BLaER1 treated with 17β-estradiol and CSF1 and Interleukin-3, amounts not matched to agents 10 nM and 100 nM (cell line): ENCODE data around the gene GULP1.
A peak's percentile ranks its signal among the peaks of the same experiment; 100 is the strongest.

ENCODE experiments used
- H3K27ac ChIP-seq, 11 experiments: shearing (Covaris generic); formaldehyde crosslinking; 2 replicates each; pipeline ENCODE4 v1.8.1; 2022
- H3K27me3 ChIP-seq, 11 experiments: shearing (Covaris generic); formaldehyde crosslinking; 2 replicates each; pipeline ENCODE4 v1.8.1; 2022
- H3K36me3 ChIP-seq, 11 experiments: shearing (Covaris generic); formaldehyde crosslinking; 2 replicates each; pipeline ENCODE4 v1.8.1; 2022
- H3K4me1 ChIP-seq, 10 experiments: shearing (Covaris generic); formaldehyde crosslinking; 2 replicates each; pipeline ENCODE4 v1.8.1; 2022
- H3K4me2 ChIP-seq, 11 experiments: shearing (Covaris generic); formaldehyde crosslinking; 2 replicates each; pipeline ENCODE4 v1.8.1; 2022
- H3K4me3 ChIP-seq, 10 experiments: shearing (Covaris generic); formaldehyde crosslinking; 2 replicates each; pipeline ENCODE4 v1.8.1; 2022
- H3K9ac ChIP-seq, 11 experiments: shearing (Covaris generic); formaldehyde crosslinking; 2 replicates each; pipeline ENCODE4 v1.8.1; 2022
- H3K9me3 ChIP-seq, 11 experiments: shearing (Covaris generic); formaldehyde crosslinking; replicated peaks in 1 of 11; 2 replicates each; pipeline ENCODE4 v1.8.1; 2022
- H4K20me1 ChIP-seq, 11 experiments: shearing (Covaris generic); formaldehyde crosslinking; 2 replicates each; pipeline ENCODE4 v1.8.1; 2022
- Cebpa-rat ChIP-seq, 11 experiments: shearing (Covaris generic); IDR thresholded peaks; 2 replicates each; pipeline ENCODE4 v1.8.1; 2022

Gene GULP1

GRCh38 chr2:188561473-188561979 lies 269.9 kb downstream of the GULP1 start:
- H3K9me3 ChIP-seq = peaks cover 0 to 19% (median 7%) of the 10 kb centered on the region in 11 experiments; a peak in 8 of 22 replicates
- H3K9ac ChIP-seq = no peak overlapping the region
- H3K27ac ChIP-seq = no peak overlapping the region
- TF ChIP-seq Cebpa-rat (IDR thresholded peaks at IDR 0.05) = no peak
- H3K4me2 ChIP-seq = no peak overlapping the region
- H3K27me3 ChIP-seq = no peaks in the 10 kb centered on the region
- no peaks in the 10 kb centered on the region; a peak in 1 of 22 replicates for H4K20me1 ChIP-seq
- no peak overlapping the region for H3K4me3 ChIP-seq
- no peaks in the 10 kb centered on the region for H3K4me1 ChIP-seq
- no peaks in the 10 kb centered on the region for H3K36me3 ChIP-seq

- H3K36me3 ChIP-seq = no peaks in the 10 kb centered on the region
- TF ChIP-seq Cebpa-rat (IDR thresholded peaks at IDR 0.05) = no peak
- H4K20me1 ChIP-seq = no peaks in the 10 kb centered on the region
- peaks cover 0 to 12% (median 0%) of the 10 kb centered on the region in 10 experiments; a peak in 2 of 20 replicates for H3K4me1 ChIP-seq
- H3K9ac ChIP-seq = no peak overlapping the region
- no peaks in the 10 kb centered on the region for H3K27me3 ChIP-seq
- H3K4me2 ChIP-seq = peak overlapping the region in 1 of 11 experiments; percentile 11; a peak in 1 of 22 replicates
- H3K4me3 ChIP-seq = no peak overlapping the region
- H3K9me3 ChIP-seq = no peaks in the 10 kb centered on the region
- H3K27ac ChIP-seq = no peak overlapping the region; a peak in 1 of 22 replicates
Measured at GRCh38 chr2:188569431-188570165, 277.9 kb downstream of the GULP1 start.

GRCh38 chr2:188570370-188570769 lies 278.7 kb downstream of the GULP1 start:
- peaks cover 0 to 12% (median 0%) of the 10 kb centered on the region in 10 experiments; a peak in 2 of 20 replicates for H3K4me1 ChIP-seq
- H3K36me3 ChIP-seq = no peaks in the 10 kb centered on the region
- no peak overlapping the region for H3K4me3 ChIP-seq

DNA sequence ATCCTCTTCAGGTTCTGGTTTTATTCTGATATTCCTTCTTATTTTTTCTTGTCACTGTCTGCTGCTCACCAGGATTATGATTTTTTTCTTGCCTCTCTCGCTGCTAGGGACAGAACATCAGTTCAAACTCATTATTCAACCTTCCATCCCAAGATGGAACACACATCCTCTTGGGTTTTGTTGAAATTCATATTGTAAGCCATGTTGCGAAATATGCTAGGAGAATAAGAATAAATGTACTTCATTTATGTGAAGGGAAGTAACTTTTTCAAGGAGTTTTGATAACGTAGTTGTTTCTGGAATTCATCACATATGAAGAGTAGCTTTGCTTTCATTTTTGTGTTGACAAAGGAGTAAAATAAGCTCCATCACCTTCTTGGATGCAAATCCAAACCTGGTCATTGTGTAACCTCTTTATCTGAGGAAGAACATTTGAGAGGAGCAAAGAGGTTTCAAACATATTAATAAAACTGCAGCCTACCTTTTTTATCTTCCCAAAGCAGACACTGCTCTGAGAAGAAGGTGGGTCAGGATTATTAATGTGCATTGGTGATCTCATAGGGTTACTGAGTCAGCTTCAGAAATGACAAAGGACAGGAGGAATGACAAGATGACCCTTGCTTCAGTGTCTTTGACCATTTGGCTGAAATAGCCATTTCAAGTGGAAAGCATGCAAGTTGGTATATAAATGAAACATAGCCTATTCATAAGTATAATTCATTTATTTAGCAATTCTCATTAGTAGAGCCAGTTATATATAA lies 280.0 kb downstream of the GULP1 start:
- Histone ChIP-seq H3K9ac (no peak overlapping the region), H3K4me1 (peaks cover 0 to 12% (median 0%) of the 10 kb centered on the region in 10 experiments; a peak in 2 of 20 replicates), H4K20me1 (no peaks in the 10 kb centered on the region), H3K27me3 (no peaks in the 10 kb centered on the region), H3K36me3 (no peaks in the 10 kb centered on the region), H3K4me2 (0 out of 22 replicates have a peak overlapping the region, but pooled peaks of 1 of the 11 experiments have one; percentile 3), H3K4me3 (no peak overlapping the region), H3K9me3 (no peaks in the 10 kb centered on the region), H3K27ac (no peak overlapping the region)
- TF ChIP-seq Cebpa-rat (IDR thresholded peaks at IDR 0.05) = peak in 2 of 11 experiments; percentile 29 to 67; a peak in 5 of 22 replicates

More at GRCh38 chr2:188570370-188570769, 278.7 kb downstream of the GULP1 start:
- no peak for TF ChIP-seq Cebpa-rat (IDR thresholded peaks at IDR 0.05)
- Histone ChIP-seq H4K20me1 (no peaks in the 10 kb centered on the region), H3K9ac (no peak overlapping the region), H3K27ac (no peak overlapping the region), H3K9me3 (no peaks in the 10 kb centered on the region), H3K27me3 (no peaks in the 10 kb centered on the region), H3K4me2 (no peak overlapping the region)

DNA sequence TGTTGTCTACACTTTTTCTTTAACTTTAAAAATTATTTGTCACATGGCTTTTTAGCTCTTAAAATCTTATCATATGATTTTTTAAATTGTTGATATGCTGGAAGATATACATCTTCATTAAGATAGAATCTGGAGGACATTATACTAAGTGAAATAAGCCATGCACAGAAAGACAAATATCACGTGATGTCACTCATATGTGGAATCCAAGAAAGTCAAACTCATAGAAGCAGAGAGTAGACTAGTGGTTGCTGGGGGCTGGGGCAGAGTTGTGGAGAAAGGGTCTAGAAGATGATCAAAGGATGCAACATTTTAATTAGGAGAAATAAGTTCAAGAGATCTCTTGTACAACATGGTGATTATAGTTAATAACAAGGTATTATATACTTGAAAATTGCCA lies 280.9 kb downstream of the GULP1 start:
- no peak overlapping the region for H3K9ac ChIP-seq
- TF ChIP-seq Cebpa-rat (IDR thresholded peaks at IDR 0.05) = no peak
- H3K4me3 ChIP-seq = no peak overlapping the region
- H3K36me3 ChIP-seq = no peaks in the 10 kb centered on the region
- no peaks in the 10 kb centered on the region for H3K9me3 ChIP-seq
- no peak overlapping the region for H3K4me2 ChIP-seq
- no peak overlapping the region for H3K27ac ChIP-seq
- peaks cover 0 to 12% (median 0%) of the 10 kb centered on the region in 10 experiments; a peak in 2 of 20 replicates for H3K4me1 ChIP-seq
- H4K20me1 ChIP-seq = no peaks in the 10 kb centered on the region
- no peaks in the 10 kb centered on the region for H3K27me3 ChIP-seq

- Histone ChIP-seq H3K4me1 (peaks cover 0 to 12% (median 0%) of the 10 kb centered on the region in 10 experiments; a peak in 2 of 20 replicates), H3K27me3 (no peaks in the 10 kb centered on the region), H3K9me3 (no peaks in the 10 kb centered on the region), H3K9ac (no peak overlapping the region), H3K4me3 (no peak overlapping the region), H4K20me1 (no peaks in the 10 kb centered on the region), H3K36me3 (no peaks in the 10 kb centered on the region), H3K27ac (no peak overlapping the region), H3K4me2 (no peak overlapping the region)
- no peak for TF ChIP-seq Cebpa-rat (IDR thresholded peaks at IDR 0.05)
Measured at GRCh38 chr2:188573453-188573852, 281.8 kb downstream of the GULP1 start.

- Histone ChIP-seq H3K27ac (no peak overlapping the region), H3K9ac (no peak overlapping the region), H3K4me3 (no peak overlapping the region), H3K36me3 (no peaks in the 10 kb centered on the region), H3K9me3 (no peaks in the 10 kb centered on the region), H3K4me2 (no peak overlapping the region), H3K4me1 (peaks cover 0 to 5% (median 0%) of the 10 kb centered on the region in 10 experiments; a peak in 1 of 20 replicates), H4K20me1 (no peaks in the 10 kb centered on the region), H3K27me3 (no peaks in the 10 kb centered on the region)
- no peak for TF ChIP-seq Cebpa-rat (IDR thresholded peaks at IDR 0.05)
Measured at GRCh38 chr2:188576006-188576405, 284.3 kb downstream of the GULP1 start.

DNA sequence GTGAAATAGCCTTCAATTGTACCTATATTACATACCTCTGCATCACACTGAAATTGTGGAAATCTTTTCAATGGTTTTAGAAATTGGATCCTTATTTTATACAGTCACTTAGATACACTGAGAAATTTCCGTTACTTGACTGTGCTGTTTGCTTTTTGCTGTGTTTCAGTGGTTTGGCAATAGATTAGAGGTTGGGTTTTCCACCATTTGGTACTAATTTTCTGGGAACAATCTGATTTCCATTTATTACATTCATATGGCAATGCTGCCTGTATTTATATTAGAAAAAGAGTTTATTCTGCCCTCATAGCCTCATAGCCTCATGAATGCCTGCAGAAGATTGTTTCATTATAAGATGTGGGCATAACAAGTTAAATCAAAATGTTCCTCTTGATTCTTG lies 285.0 kb downstream of the GULP1 start:
- no peak overlapping the region for H3K9ac ChIP-seq
- H4K20me1 ChIP-seq = no peaks in the 10 kb centered on the region
- no peaks in the 10 kb centered on the region for H3K27me3 ChIP-seq
- H3K36me3 ChIP-seq = no peaks in the 10 kb centered on the region
- H3K27ac ChIP-seq = no peak overlapping the region
- TF ChIP-seq Cebpa-rat (IDR thresholded peaks at IDR 0.05) = no peak
- no peak overlapping the region for H3K4me3 ChIP-seq
- H3K9me3 ChIP-seq = no peaks in the 10 kb centered on the region
- no peak overlapping the region for H3K4me2 ChIP-seq
- no peaks in the 10 kb centered on the region; a peak in 1 of 20 replicates for H3K4me1 ChIP-seq

GRCh38 chr2:188577231-188577630 lies 285.6 kb downstream of the GULP1 start:
- no peaks in the 10 kb centered on the region for H3K36me3 ChIP-seq
- H3K27me3 ChIP-seq = no peaks in the 10 kb centered on the region
- no peaks in the 10 kb centered on the region for H3K4me1 ChIP-seq
- no peaks in the 10 kb centered on the region for H4K20me1 ChIP-seq
- no peak overlapping the region for H3K9ac ChIP-seq
- no peak overlapping the region for H3K27ac ChIP-seq
- no peak for TF ChIP-seq Cebpa-rat (IDR thresholded peaks at IDR 0.05)
- no peak overlapping the region for H3K4me2 ChIP-seq
- no peaks in the 10 kb centered on the region for H3K9me3 ChIP-seq
- no peak overlapping the region for H3K4me3 ChIP-seq
